ENCODE data around the gene SENP1.

GRCh38 chr12:48005001-48005749, 100.7 kb downstream of the SENP1 start:
- TF ChIP-seq POLR2A (IDR thresholded peaks at IDR 0.05; ENCODE audit: low read depth, low read length) (no peak), FOS (IDR thresholded peaks at IDR 0.05; ENCODE audit: borderline replicate concordance, insufficient read depth, low read length) (no peak), POLR2AphosphoS5 (IDR thresholded peaks at IDR 0.05; ENCODE audit: insufficient read depth, low read depth, low read length) (no peak), EZH2 (IDR thresholded peaks at IDR 0.05; ENCODE audit: borderline replicate concordance, low read depth, low read length, severe bottlenecking) (no peak)
- TF ChIP-seq, protein P1, sequence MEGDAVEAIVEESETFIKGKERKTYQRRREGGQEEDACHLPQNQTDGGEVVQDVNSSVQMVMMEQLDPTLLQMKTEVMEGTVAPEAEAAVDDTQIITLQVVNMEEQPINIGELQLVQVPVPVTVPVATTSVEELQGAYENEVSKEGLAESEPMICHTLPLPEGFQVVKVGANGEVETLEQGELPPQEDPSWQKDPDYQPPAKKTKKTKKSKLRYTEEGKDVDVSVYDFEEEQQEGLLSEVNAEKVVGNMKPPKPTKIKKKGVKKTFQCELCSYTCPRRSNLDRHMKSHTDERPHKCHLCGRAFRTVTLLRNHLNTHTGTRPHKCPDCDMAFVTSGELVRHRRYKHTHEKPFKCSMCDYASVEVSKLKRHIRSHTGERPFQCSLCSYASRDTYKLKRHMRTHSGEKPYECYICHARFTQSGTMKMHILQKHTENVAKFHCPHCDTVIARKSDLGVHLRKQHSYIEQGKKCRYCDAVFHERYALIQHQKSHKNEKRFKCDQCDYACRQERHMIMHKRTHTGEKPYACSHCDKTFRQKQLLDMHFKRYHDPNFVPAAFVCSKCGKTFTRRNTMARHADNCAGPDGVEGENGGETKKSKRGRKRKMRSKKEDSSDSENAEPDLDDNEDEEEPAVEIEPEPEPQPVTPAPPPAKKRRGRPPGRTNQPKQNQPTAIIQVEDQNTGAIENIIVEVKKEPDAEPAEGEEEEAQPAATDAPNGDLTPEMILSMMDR (IDR thresholded peaks at IDR 0.05; ENCODE audit: extremely low read depth in 1 of 2, insufficient read depth in 1 of 2, low read depth in 1 of 2, low read length in 2 of 2): no peak
- TF ChIP-seq, protein P2, sequence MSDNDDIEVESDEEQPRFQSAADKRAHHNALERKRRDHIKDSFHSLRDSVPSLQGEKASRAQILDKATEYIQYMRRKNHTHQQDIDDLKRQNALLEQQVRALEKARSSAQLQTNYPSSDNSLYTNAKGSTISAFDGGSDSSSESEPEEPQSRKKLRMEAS (IDR thresholded peaks at IDR 0.05; ENCODE audit: insufficient read depth, insufficient read length): no peak
